HepG2 (cell line): ENCODE data around the gene SNAPC4. TPM values are rescaled to one million over a fixed set of nuclear protein-coding genes. Genes with fewer than 3 reads are reported as not detected.

Experiments used
- AKAP8 ChIP-seq: sonication (generic); formaldehyde crosslinking; IDR thresholded peaks from 2 replicates; pipeline ENCODE4 v1.5.1; 2020; ENCODE audit warnings: mild to moderate bottlenecking, missing genetic modification reagents
- ARID5B ChIP-seq: IDR thresholded peaks from 2 replicates; pipeline ENCODE4 v1.4.0; 2020; ENCODE audit warnings: mild to moderate bottlenecking, missing genetic modification reagents
- ETV5 ChIP-seq: IDR thresholded peaks from 2 replicates; pipeline ENCODE4 v1.6.1; 2018; ENCODE audit warnings: missing biosample characterization, missing genetic modification reagents, inconsistent platforms, borderline replicate concordance
- FOSL1 ChIP-seq: sonication (generic); formaldehyde crosslinking; IDR thresholded peaks from 2 replicates; pipeline ENCODE4 v1.9.0; 2021; ENCODE audit warnings: missing genetic modification reagents, borderline replicate concordance
- FOXK1 ChIP-seq: sonication (generic); formaldehyde crosslinking; IDR thresholded peaks from 2 replicates; pipeline ENCODE4 v1.4.0; 2020; ENCODE audit warnings: low read depth, missing genetic modification reagents, borderline replicate concordance
- GTF3A ChIP-seq: sonication (generic); formaldehyde crosslinking; conservative IDR thresholded peaks from 2 replicates; pipeline ENCODE4 v1.4.0; 2020; ENCODE audit warnings: mild to moderate bottlenecking, missing genetic modification reagents
- HMG20A ChIP-seq: IDR thresholded peaks from 2 replicates; pipeline ENCODE4 v1.6.1; 2016; ENCODE audit warnings: borderline replicate concordance
- HMG20B ChIP-seq: conservative IDR thresholded peaks from 2 replicates; pipeline ENCODE4 v1.6.1; 2016; ENCODE audit warnings: missing genetic modification reagents, missing compliant biosample characterization
- IRX3 ChIP-seq: sonication (generic); formaldehyde crosslinking; IDR thresholded peaks from 2 replicates; pipeline ENCODE4 v1.8.1; 2023; ENCODE audit warnings: mild to moderate bottlenecking, low read depth, missing genetic modification reagents, borderline replicate concordance
- NCOR1 ChIP-seq: fragments of 200-600 bp; sonication (generic); IDR thresholded peaks from 2 replicates; pipeline ENCODE4 v1.7.0; 2017; ENCODE audit warnings: antibody characterized with exemption, low read length, borderline replicate concordance
- POGZ ChIP-seq: sonication (generic); formaldehyde crosslinking; IDR thresholded peaks from 2 replicates; pipeline ENCODE4 v1.4.0; 2020; ENCODE audit warnings: mild to moderate bottlenecking, missing genetic modification reagents
- RBM22 ChIP-seq: fragments of 200-400 bp; formaldehyde crosslinking; optimal IDR thresholded peaks from 2 replicates; pipeline ENCODE3; 2017; ENCODE audit warnings: mild to moderate bottlenecking, low read length, moderate library complexity
- SCMH1 ChIP-seq: sonication (generic); formaldehyde crosslinking; IDR thresholded peaks from 2 replicates; pipeline ENCODE4 v1.9.0; 2021; ENCODE audit warnings: missing genetic modification reagents, mild to moderate bottlenecking, borderline replicate concordance
- TCF12 ChIP-seq, 2 experiments: fragments of 450-650 bp in 1 of 2; sonication (generic) in 1 of 2; formaldehyde crosslinking in 1 of 2; IDR thresholded peaks; 2 replicates each; pipeline versions ENCODE4 v1.6.1 to v1.8.0; 2017 to 2022; ENCODE audit warnings: antibody characterized with exemption in 1 of 2, mild to moderate bottlenecking in 1 of 2, missing genetic modification reagents in 1 of 2, moderate library complexity in 1 of 2
- ZFP82 ChIP-seq: sonication (generic); formaldehyde crosslinking; IDR thresholded peaks from 2 replicates; pipeline ENCODE4 v1.5.1; 2020; ENCODE audit warnings: mild to moderate bottlenecking, missing genetic modification reagents, borderline replicate concordance
- ZIK1 ChIP-seq: sonication (generic); formaldehyde crosslinking; IDR thresholded peaks from 2 replicates; pipeline ENCODE4 v1.5.0; 2020; ENCODE audit warnings: mild to moderate bottlenecking, low read depth, missing genetic modification reagents, borderline replicate concordance
- ZKSCAN1 ChIP-seq: fragments of 150-350 bp; IDR thresholded peaks from 2 replicates; pipeline ENCODE4 v1.6.1; 2014; ENCODE audit warnings: low read length
- ZNF563 ChIP-seq: sonication (generic); formaldehyde crosslinking; IDR thresholded peaks from 2 replicates; pipeline ENCODE4 v1.8.0; 2022; ENCODE audit warnings: mild to moderate bottlenecking, moderate library complexity, missing genetic modification reagents
- ZNF572 ChIP-seq: sonication (generic); formaldehyde crosslinking; IDR thresholded peaks from 2 replicates; pipeline ENCODE4 v1.5.1; 2020; ENCODE audit warnings: mild to moderate bottlenecking, missing genetic modification reagents
- ZNF709 ChIP-seq: sonication (generic); formaldehyde crosslinking; IDR thresholded peaks from 2 replicates; pipeline ENCODE4 v1.5.0; 2020; ENCODE audit warnings: mild to moderate bottlenecking, missing genetic modification reagents
- ZNF883 ChIP-seq: sonication (generic); formaldehyde crosslinking; IDR thresholded peaks from 2 replicates; pipeline ENCODE4 v1.5.1; 2020; ENCODE audit warnings: mild to moderate bottlenecking, missing genetic modification reagents; ENCODE audit errors: not compliant biosample characterization
- polyA plus RNA-seq, 8 experiments: library from polyadenylated mRNA; depleted of rRNA in 3 of 8; stranded (reverse) in 7 of 8; unstranded in 1 of 8; fragments of >200 nt; fragmentation: Illumina TruSeq in 4 of 8; extraction: Trizol in 4 of 8; gene quantifications; 2 replicates each; pipeline versions ENCODE4 v1.2.1 to v1.2.3, GENCODE V29; 2011 to 2016; ENCODE audit warnings: low read depth in 4 of 8, missing spikeins in 1 of 8, mixed read lengths in 1 of 8; ENCODE audit not compliant: insufficient read depth in 1 of 8
- total RNA-seq, 5 experiments: library from RNA; depleted of rRNA; stranded (reverse); fragments of >200 nt; fragmentation: Illumina TruSeq; extraction: Trizol; gene quantifications; 2 replicates each; pipeline ENCODE4 v1.2.3, GENCODE V29; 2016; ENCODE audit warnings: low read depth in 1 of 5
- TF ChIP-seq, protein P1 (sequence below): sonication (generic); formaldehyde crosslinking; IDR thresholded peaks from 2 replicates; pipeline ENCODE4 v1.4.0; 2020; ENCODE audit warnings: low read depth, mild to moderate bottlenecking, missing genetic modification reagents
- TF ChIP-seq, protein P2 (sequence below): fragments of 450-650 bp; IDR thresholded peaks from 2 replicates; pipeline ENCODE4 v1.6.1; 2016

SNAPC4 gene
- total and polyA plus RNA-seq, 2 of the 13 experiments (the other 11 are each of a cell fraction or from before 2014, with no cell fraction given): 2.0 to 6.0 TPM

DNA sequence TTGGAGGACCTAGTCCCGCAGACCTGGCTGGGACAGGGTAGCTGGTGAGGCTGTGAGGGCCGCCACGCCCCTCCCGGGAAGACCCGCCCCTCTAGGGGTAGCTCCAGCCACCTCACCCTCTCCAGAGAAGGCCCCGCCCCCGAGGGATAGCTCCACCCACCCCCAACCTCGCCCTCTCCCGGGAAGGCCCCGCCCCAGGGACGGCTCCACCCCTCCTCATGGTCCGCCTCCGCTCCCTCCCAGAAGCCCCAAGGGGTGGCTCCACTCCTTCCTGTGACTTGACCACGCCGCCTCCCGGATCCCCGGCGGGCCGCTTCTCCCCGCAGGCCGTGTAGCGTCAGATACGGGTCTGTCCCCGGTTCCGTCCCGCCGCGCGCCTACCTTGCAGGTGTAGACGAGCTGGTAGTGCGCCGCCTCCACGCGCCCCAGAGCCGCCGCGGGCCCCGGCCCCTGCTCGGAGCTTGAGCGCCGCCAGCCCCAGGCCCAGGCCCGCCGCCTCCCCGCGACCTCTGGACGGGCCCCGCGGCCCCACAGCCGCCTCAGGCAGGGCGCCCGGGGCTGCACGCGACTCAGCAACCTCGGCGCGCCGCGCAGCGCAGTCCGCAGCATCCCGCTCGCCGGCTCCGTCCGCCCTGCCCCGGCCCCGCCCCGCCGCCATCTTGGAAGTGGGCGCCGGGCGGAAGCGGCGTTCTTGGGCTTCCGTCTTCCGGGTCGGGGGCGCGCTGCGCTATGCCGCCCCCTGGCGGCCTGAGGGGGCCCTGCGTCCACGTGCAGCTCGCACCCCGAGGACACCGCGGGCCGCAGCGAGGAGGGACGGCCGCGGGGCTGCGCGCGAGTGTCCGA, 36.6 kb downstream of the SNAPC4 start, which contains the start of gene DNLZ (continued):
- 0 out of 2 replicates have a peak, but pooled peaks have one; percentile 34 for TF ChIP-seq POGZ (CRISPR knock-in tag)
- TF ChIP-seq ZNF572 (CRISPR knock-in tag): no peak
- peak; percentile 97; the same call in 1 of the 2 replicates for TF ChIP-seq IRX3
- TF ChIP-seq HMG20B (CRISPR knock-in tag): 0 out of 2 replicates have a peak, but pooled peaks have one; percentile 15
- TF ChIP-seq ARID5B (CRISPR knock-in tag): no peak; the same call in 1 of the 2 replicates
- TF ChIP-seq ZFP82 (CRISPR knock-in tag): no peak
- TF ChIP-seq ZIK1: 0 out of 2 replicates have a peak, but pooled peaks have one; percentile 34
- TF ChIP-seq, protein P1, sequence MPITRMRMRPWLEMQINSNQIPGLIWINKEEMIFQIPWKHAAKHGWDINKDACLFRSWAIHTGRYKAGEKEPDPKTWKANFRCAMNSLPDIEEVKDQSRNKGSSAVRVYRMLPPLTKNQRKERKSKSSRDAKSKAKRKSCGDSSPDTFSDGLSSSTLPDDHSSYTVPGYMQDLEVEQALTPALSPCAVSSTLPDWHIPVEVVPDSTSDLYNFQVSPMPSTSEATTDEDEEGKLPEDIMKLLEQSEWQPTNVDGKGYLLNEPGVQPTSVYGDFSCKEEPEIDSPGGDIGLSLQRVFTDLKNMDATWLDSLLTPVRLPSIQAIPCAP (CRISPR knock-in tag): peak; percentile 44; the same call in 1 of the 2 replicates
- peak; percentile 71 for TF ChIP-seq ZNF883 (CRISPR knock-in tag)
- TF ChIP-seq, protein P2, sequence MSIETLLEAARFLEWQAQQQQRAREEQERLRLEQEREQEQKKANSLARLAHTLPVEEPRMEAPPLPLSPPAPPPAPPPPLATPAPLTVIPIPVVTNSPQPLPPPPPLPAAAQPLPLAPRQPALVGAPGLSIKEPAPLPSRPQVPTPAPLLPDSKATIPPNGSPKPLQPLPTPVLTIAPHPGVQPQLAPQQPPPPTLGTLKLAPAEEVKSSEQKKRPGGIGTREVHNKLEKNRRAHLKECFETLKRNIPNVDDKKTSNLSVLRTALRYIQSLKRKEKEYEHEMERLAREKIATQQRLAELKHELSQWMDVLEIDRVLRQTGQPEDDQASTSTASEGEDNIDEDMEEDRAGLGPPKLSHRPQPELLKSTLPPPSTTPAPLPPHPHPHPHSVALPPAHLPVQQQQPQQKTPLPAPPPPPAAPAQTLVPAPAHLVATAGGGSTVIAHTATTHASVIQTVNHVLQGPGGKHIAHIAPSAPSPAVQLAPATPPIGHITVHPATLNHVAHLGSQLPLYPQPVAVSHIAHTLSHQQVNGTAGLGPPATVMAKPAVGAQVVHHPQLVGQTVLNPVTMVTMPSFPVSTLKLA: peak; percentile 47; the same call in 1 of the 2 replicates
- no peak for TF ChIP-seq ZKSCAN1
- TF ChIP-seq NCOR1: no peak
- no peak for TF ChIP-seq FOSL1 (CRISPR knock-in tag)
- peak; percentile 56; the same call in 1 of the 2 replicates for TF ChIP-seq FOXK1
- no peak for TF ChIP-seq ZNF709
- peak; percentile 45; the same call in 1 of the 2 replicates for TF ChIP-seq ZNF563
- TF ChIP-seq SCMH1 (CRISPR knock-in tag): no peak
- peak; percentile 82; the same call in 1 of the 2 replicates for TF ChIP-seq AKAP8 (CRISPR knock-in tag)
- no peak for TF ChIP-seq GTF3A (CRISPR knock-in tag)
- no peak for TF ChIP-seq HMG20A
- TF ChIP-seq RBM22: peak; percentile 67
- peak; percentile 77 for TF ChIP-seq ETV5 (CRISPR knock-in tag)
- no peak for TF ChIP-seq TCF12 (IDR thresholded peaks at IDR 0.05)
- peak; percentile 16; the same call in 1 of the 2 replicates for TF ChIP-seq TCF12 (CRISPR knock-in tag; IDR thresholded peaks at IDR 0.05)
